HepG2 (cell line): ENCODE data around the gene ARHGAP9. TPM values are rescaled to one million over a fixed set of nuclear protein-coding genes. Genes with fewer than 3 reads are reported as not detected.
A peak's percentile ranks its signal among the peaks of the same experiment; 100 is the strongest.

Source experiments
- ATAC-seq: fragments of 200-7000 bp; cut with Tn5 transposase; 3 replicates; pipeline ENCODE4 v1.9.1; 2020; ENCODE audit warnings: mild to moderate bottlenecking, moderate library complexity
- BruUV-seq: library from RNA; stranded (reverse); fragments of 400-500 nt; replicated peaks from 2 replicates; lab custom pipeline; 2021; lab: Mats Ljungman, UMichigan
- CTCF ChIA-PET: fragments of 300-600 bp; formaldehyde crosslinking; extraction: SDS; loops from one replicate; lab custom pipeline; 2021; ENCODE audit warnings: low total read pairs, inconsistent platforms, low intra/inter-chr PET ratio; lab: Yijun Ruan, JAX
- POLR2A ChIA-PET: fragments of 350-600 bp; sonication (Branson Sonifier 250); formaldehyde crosslinking; loops from one replicate; lab custom pipeline; 2020; ENCODE audit warnings: antibody characterized with exemption, inconsistent platforms; lab: Yijun Ruan, JAX
- DNase-seq: peaks from one replicate; pipeline ENCODE4 v3.0.0-alpha.2; 2015; ENCODE audit warnings: low spot score
- FAIRE-seq: peaks from 3 replicates; lab custom pipeline; 2011; peaks lifted over from hg19 to GRCh38; lab: Jason Lieb, UNC
- H2AFZ ChIP-seq: one replicate; pipeline ENCODE4 v1.6.1; 2011; ENCODE audit warnings: low read length, inconsistent platforms
- H3K27ac ChIP-seq: fragments of 300-600 bp; 3 replicates; pipeline ENCODE4 v1.8.0; 2011; ENCODE audit warnings: mixed run types, mild to moderate bottlenecking, mixed read lengths, low read length, inconsistent platforms; ENCODE audit not compliant: insufficient read depth; ENCODE audit errors: extremely low read length
- H3K27me3 ChIP-seq, 2 experiments: fragments of 200-600 bp in 1 of 2; 2 replicates in 1 of 2; 3 replicates in 1 of 2; pipeline versions ENCODE4 v1.6.0 to v1.8.0; 2011; ENCODE audit warnings: low read length in 2 of 2, mild to moderate bottlenecking in 2 of 2, moderate library complexity in 2 of 2, inconsistent platforms in 1 of 2; ENCODE audit not compliant: insufficient read depth in 2 of 2, control insufficient read depth in 1 of 2
- H3K36me3 ChIP-seq, 2 experiments: fragments of 200-600 bp in 1 of 2; replicated peaks in 1 of 2; 2 replicates in 1 of 2; 3 replicates in 1 of 2; pipeline versions ENCODE4 v1.5.1 to v1.8.0; 2011; ENCODE audit warnings: low read length in 2 of 2, inconsistent platforms in 1 of 2; ENCODE audit not compliant: insufficient read depth in 2 of 2, control insufficient read depth in 1 of 2
- H3K4me1 ChIP-seq: 2 replicates; pipeline ENCODE4 v1.5.1; 2012; ENCODE audit warnings: low read length, inconsistent platforms; ENCODE audit not compliant: insufficient read depth
- H3K4me2 ChIP-seq: 2 replicates; pipeline ENCODE4 v1.6.0; 2011; ENCODE audit warnings: low read depth, low read length, inconsistent platforms
- H3K4me3 ChIP-seq, 3 experiments: fragments of 200-600 bp in 1 of 3; sonication (generic), shearing (Covaris generic) in 1 of 3; replicated peaks in 1 of 3; 2 replicates each; pipeline ENCODE4 v1.5.1; 2011 to 2016; ENCODE audit warnings: low read length in 3 of 3, inconsistent platforms in 2 of 3, low read depth in 2 of 3, mild to moderate bottlenecking in 2 of 3, control low read depth in 1 of 3, mixed read lengths in 1 of 3; ENCODE audit not compliant: insufficient read depth in 1 of 3
- H3K79me2 ChIP-seq: one replicate; pipeline ENCODE4 v1.6.1; 2011; ENCODE audit warnings: low read length, inconsistent platforms; ENCODE audit not compliant: insufficient read depth
- H3K9ac ChIP-seq: 2 replicates; pipeline ENCODE4 v1.6.0; 2011; ENCODE audit warnings: mild to moderate bottlenecking, low read depth, low read length, inconsistent platforms; ENCODE audit not compliant: insufficient read depth
- H3K9me3 ChIP-seq: 2 replicates; pipeline ENCODE4 v1.5.1; 2012; ENCODE audit warnings: mild to moderate bottlenecking, low read length
- H4K20me1 ChIP-seq: 2 replicates; pipeline ENCODE4 v1.6.0; 2011; ENCODE audit warnings: inconsistent platforms, mild to moderate bottlenecking, low read length, moderate library complexity; ENCODE audit not compliant: insufficient read depth
- STAG1 ChIP-seq: sonication (generic); formaldehyde crosslinking; IDR thresholded peaks from 2 replicates; pipeline ENCODE4 v1.4.0; 2020; ENCODE audit warnings: missing genetic modification reagents
- TERF1 ChIP-seq: sonication (generic); formaldehyde crosslinking; IDR thresholded peaks from 2 replicates; pipeline ENCODE4 v1.8.0; 2022; ENCODE audit warnings: mild to moderate bottlenecking, missing genetic modification reagents, moderate library complexity
- ZBTB33 ChIP-seq: sonication (generic); formaldehyde crosslinking; IDR thresholded peaks from 2 replicates; pipeline ENCODE4 v1.4.0; 2020; ENCODE audit warnings: missing genetic modification reagents
- ZNF550 ChIP-seq: sonication (generic); formaldehyde crosslinking; IDR thresholded peaks from 2 replicates; pipeline ENCODE4 v1.4.0; 2020; ENCODE audit warnings: mild to moderate bottlenecking, missing genetic modification reagents, borderline replicate concordance
- ZSCAN20 ChIP-seq: sonication (generic); formaldehyde crosslinking; IDR thresholded peaks from 2 replicates; pipeline ENCODE4 v1.4.0; 2020; ENCODE audit warnings: missing genetic modification reagents, mild to moderate bottlenecking, borderline replicate concordance
- WGBS: methylation state at CpG from one replicate; pipeline ENCODE4 v1.1.6; 2017; ENCODE audit warnings: low lambda C conversion rate; 5-methylcytosine and 5-hydroxymethylcytosine counted together
- in situ Hi-C: cut with HindIII; loops from 2 replicates; pipeline ENCODE4 v1.10.0; 2017; ENCODE audit warnings: low pct_unique_long_range_greater_than_20kb; ENCODE audit not compliant: extremely low pct_ligation_motif_present
- intact Hi-C: fragments of 100-400 bp; cut with micrococcal nuclease; formaldehyde crosslinking; loops from one replicate; pipeline ENCODE4 v1.10.0; 2022; ENCODE audit not compliant: unreplicated experiment
- polyA plus RNA-seq, 8 experiments: library from polyadenylated mRNA; depleted of rRNA in 3 of 8; stranded (reverse) in 7 of 8; unstranded in 1 of 8; fragments of >200 nt; fragmentation: Illumina TruSeq in 4 of 8; extraction: Trizol in 4 of 8; gene quantifications; 2 replicates each; pipeline versions ENCODE4 v1.2.1 to v1.2.3, GENCODE V29; 2011 to 2016; ENCODE audit warnings: low read depth in 4 of 8, missing spikeins in 1 of 8, mixed read lengths in 1 of 8; ENCODE audit not compliant: insufficient read depth in 1 of 8
- total RNA-seq, 5 experiments: library from RNA; depleted of rRNA; stranded (reverse); fragments of >200 nt; fragmentation: Illumina TruSeq; extraction: Trizol; gene quantifications; 2 replicates each; pipeline ENCODE4 v1.2.3, GENCODE V29; 2016; ENCODE audit warnings: low read depth in 1 of 5

ARHGAP9 gene
- total and polyA plus RNA-seq, 2 of the 13 experiments (the other 11 are each of a cell fraction or from before 2014, with no cell fraction given), result 0.18 to 1.2 TPM

DNA sequence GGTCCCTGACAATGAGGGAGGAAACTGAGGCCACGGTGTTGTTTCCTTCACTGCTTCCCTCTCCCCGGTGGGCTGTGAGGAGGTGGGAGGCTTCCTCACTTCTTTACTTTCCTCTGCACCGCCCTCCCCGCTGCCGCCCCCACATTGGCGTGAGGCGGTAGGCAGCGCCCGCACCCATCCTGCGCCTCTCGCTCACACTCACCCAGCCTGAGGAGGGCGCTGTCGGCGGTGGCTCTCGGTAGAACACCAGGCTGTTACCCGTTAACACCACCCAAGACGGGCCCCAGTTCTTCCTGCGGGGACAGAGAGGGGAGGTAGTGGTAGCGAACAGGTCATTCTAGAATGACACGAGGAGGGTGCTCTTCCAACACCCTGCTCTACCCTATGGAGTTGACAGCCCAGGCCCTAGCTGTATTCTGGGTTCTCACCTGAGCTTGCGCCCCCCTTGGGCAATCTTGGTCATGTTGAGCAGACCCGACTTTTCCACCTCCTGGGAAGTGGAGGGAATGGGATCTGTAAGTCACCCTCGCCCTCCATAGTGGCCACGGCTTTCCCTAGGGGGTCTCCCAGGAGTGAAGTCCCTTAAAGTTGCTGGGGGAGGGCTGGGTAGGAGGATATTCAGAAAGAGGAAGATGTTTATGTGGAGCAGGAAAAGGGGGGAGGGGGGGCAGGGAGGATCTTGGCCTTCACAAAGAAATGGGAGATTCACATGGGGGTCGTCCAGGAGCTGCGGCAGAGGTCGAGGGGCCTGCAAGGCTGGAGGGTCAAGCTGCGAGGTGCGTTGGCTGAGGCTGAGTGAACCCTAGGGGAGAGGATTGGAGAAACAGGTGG, 3.3 kb downstream of the ARHGAP9 start:
- intact Hi-C loops, result no loop called here
- peak overlapping the region in 2 of 3 experiments; percentile 27 to 63; a peak in 3 of 6 replicates for H3K4me3 ChIP-seq
- H3K79me2 ChIP-seq, result no peaks in the 10 kb centered on the region
- peaks cover 8 to 74% of the 10 kb centered on the region in 2 experiments for H3K27me3 ChIP-seq
- H2AFZ ChIP-seq, result no peak overlapping the region
- POLR2A ChIA-PET, result interaction anchor here (1.1 kb wide), 1 partner anchor 45 kb away, joined by 4 read pairs; the partner anchor contains the start of gene DDIT3
- peak overlapping the region; percentile 67 for H3K4me2 ChIP-seq
- H3K4me1 ChIP-seq, result peaks cover 38% of the 10 kb centered on the region
- peak; percentile 6; the same call in 1 of the 3 replicates for ATAC-seq
- H3K9me3 ChIP-seq, result no peaks in the 10 kb centered on the region
- 0 out of 2 replicates have a peak, but pooled peaks have one; percentile 0 for TF ChIP-seq STAG1
- TF ChIP-seq ZBTB33 (CRISPR knock-in tag), result peak; percentile 78
- TF ChIP-seq ZSCAN20, result no peak
- TF ChIP-seq TERF1, result peak; percentile 54; the same call in 1 of the 2 replicates
- no peak for TF ChIP-seq ZNF550 (CRISPR knock-in tag)
- TF ChIP-seq, all 625 proteins: peak for 3
- H3K36me3 ChIP-seq, result no peaks in the 10 kb centered on the region
- in situ Hi-C loops, result no loop called here
- H3K9ac ChIP-seq, result no peak overlapping the region
- DNase-seq (no peak), FAIRE-seq (no peak)
- no peaks in the 10 kb centered on the region for H4K20me1 ChIP-seq
- no TSS peak for BruUV-seq
- 79% methylated on average over 29 of the region's 29 CpGs for WGBS
- H3K27ac ChIP-seq, result no peak overlapping the region
- CTCF ChIA-PET, result no interaction called here
